ENCODE measurements around the gene FBLN5. TPM values are rescaled to one million over a fixed set of nuclear protein-coding genes. Genes with fewer than 3 reads are reported as not detected.

The FBLN5 gene
- total and polyA plus RNA-seq, 2 of the 4 experiments (the other 2 are of a cell fraction), result 10.6 to 76.4 TPM

DNA sequence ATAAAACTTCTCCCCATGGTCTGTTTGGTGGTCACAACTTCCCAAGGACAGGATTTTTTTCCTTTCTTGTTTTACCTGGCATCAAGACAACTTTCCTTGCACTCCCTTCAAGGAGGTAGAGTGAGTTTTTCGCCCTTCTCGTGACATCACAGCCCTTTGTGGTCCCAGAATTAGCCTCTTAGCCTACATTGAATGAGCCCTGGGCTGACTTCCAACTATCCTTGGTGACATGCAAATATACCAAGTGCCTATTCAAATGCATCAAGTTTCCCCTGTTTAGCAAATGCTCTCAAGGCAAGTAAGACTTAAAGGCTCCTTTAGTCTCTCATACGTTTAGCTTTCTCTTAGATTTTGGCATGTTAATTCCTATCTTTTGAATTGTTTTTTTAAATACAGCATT lies 116.7 kb downstream of the FBLN5 start:
- H3K36me3 ChIP-seq (ENCODE audit: control insufficient read depth, insufficient read depth, low read length), result no peaks in the 10 kb centered on the region
- no CpG with 5 or more reads among the region's 3 CpGs for WGBS, 2 experiments (ENCODE audit: extremely low coverage in 2 of 2, insufficient read length in 1 of 2)
- no peaks in the 10 kb centered on the region for H3K9me1 ChIP-seq (ENCODE audit: insufficient read depth, low read length)
- no peak overlapping the region for H3K23ac ChIP-seq (ENCODE audit: low read depth, low read length)
- H2BK20ac ChIP-seq (ENCODE audit: low read depth, low read length), result no peak overlapping the region
- DNase-seq (no peak), ATAC-seq (ENCODE audit: low read depth) (no peak)
- no TSS peak for BruUV-seq (replicated peaks)
- ChIA-PET POLR2A (ENCODE audit: unreplicated experiment) (no interaction called here), CTCF (no interaction called here)
- H3K79me1 ChIP-seq (ENCODE audit: low read depth in 1 of 2, low read length in 2 of 2), result no peaks in the 10 kb centered on the region
- peaks cover 13% of the 10 kb centered on the region for H3K27me3 ChIP-seq (ENCODE audit: control insufficient read depth, insufficient read depth, low read length)
- H4K5ac ChIP-seq (ENCODE audit: low read depth, low read length), result no peak overlapping the region
- H3K4me2 ChIP-seq (ENCODE audit: low read depth, low read length), result no peak overlapping the region
- in situ Hi-C loops (cut with MboI; ENCODE audit: low sequenced_read_pairs) (no loop called here), dilution Hi-C loops (cut with HindIII; ENCODE audit: low sequenced_read_pairs, unreplicated experiment) (no loop called here), intact Hi-C loops (cut with micrococcal nuclease) (no loop called here)
- TF ChIP-seq, protein P1, sequence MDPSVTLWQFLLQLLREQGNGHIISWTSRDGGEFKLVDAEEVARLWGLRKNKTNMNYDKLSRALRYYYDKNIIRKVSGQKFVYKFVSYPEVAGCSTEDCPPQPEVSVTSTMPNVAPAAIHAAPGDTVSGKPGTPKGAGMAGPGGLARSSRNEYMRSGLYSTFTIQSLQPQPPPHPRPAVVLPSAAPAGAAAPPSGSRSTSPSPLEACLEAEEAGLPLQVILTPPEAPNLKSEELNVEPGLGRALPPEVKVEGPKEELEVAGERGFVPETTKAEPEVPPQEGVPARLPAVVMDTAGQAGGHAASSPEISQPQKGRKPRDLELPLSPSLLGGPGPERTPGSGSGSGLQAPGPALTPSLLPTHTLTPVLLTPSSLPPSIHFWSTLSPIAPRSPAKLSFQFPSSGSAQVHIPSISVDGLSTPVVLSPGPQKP (IDR thresholded peaks at IDR 0.05; ENCODE audit: borderline replicate concordance, low read depth, low read length), result no peak
- TF ChIP-seq NFE2L2 (IDR thresholded peaks at IDR 0.05; ENCODE audit: low read depth, low read length) (no peak), RFX5 (IDR thresholded peaks at IDR 0.05; ENCODE audit: low read depth, low read length) (no peak)
- no peaks in the 10 kb centered on the region for H3K4me1 ChIP-seq (ENCODE audit: control insufficient read depth, insufficient read depth, low read length)
- no peak overlapping the region for H2AK5ac ChIP-seq (ENCODE audit: low read depth, low read length)
- H2AK9ac ChIP-seq (replicated peaks; ENCODE audit: low read depth, low read length, poor library complexity), result no peak overlapping the region
- no peak overlapping the region for H2BK5ac ChIP-seq (ENCODE audit: low read depth, low read length, poor library complexity, severe bottlenecking)
- H2BK120ac ChIP-seq (ENCODE audit: low read depth, low read length), result no peak overlapping the region
- H3K9me3 ChIP-seq (ENCODE audit: control insufficient read depth, insufficient read depth, low read length), result peaks cover 2% of the 10 kb centered on the region; the same call in 1 of the 2 replicates
- no peak overlapping the region for H3K14ac ChIP-seq (replicated peaks; ENCODE audit: low read depth, low read length)
- no peak overlapping the region for H3K56ac ChIP-seq (ENCODE audit: extremely low read depth, insufficient read depth, low read length)
- no peak overlapping the region for H4K91ac ChIP-seq (ENCODE audit: insufficient read depth, low read depth, low read length)
- H2AFZ ChIP-seq (replicated peaks; ENCODE audit: low read length, poor library complexity), result no peak overlapping the region
- H4K20me1 ChIP-seq (ENCODE audit: insufficient read depth, low read length), result no peaks in the 10 kb centered on the region
- no peak overlapping the region for H3K4ac ChIP-seq (ENCODE audit: low read depth, low read length)
- H3K18ac ChIP-seq (ENCODE audit: low read depth, low read length), result no peak overlapping the region
- H3K4me3 ChIP-seq (ENCODE audit: insufficient read depth, low read depth, low read length), result no peak overlapping the region
- no peak overlapping the region for H3K27ac ChIP-seq (ENCODE audit: insufficient read depth, low read length)
- no peak overlapping the region for H2BK15ac ChIP-seq (ENCODE audit: low read depth, low read length)
- H3K9ac ChIP-seq (ENCODE audit: low read depth, low read length), result no peak overlapping the region
- H4K8ac ChIP-seq (ENCODE audit: low read depth in 2 of 2, low read length in 2 of 2), result no peak overlapping the region

Measured in IMR-90 (cell line).